Measurements from ENCODE around the gene GOLGA6D. TPM values are rescaled to one million over a fixed set of nuclear protein-coding genes. Genes with fewer than 3 reads are reported as not detected.
"Not testable (repeated sequence)": the region's sequence is repeated elsewhere in the genome, so short reads cannot be mapped to it uniquely, and the experiment has no call there.

GOLGA6D gene
- total RNA-seq, 2 experiments from 2014 or later = 0.12 TPM; not detected in 1

GRCh38 chr15:75329571-75329970 lies 46.9 kb downstream of the GOLGA6D start:
- no peak overlapping the region for H3K4me3 Mint-ChIP-seq
- no peaks in the 10 kb centered on the region for H3K36me3 Mint-ChIP-seq
- H3K27me3 Mint-ChIP-seq = peaks cover 3% of the 10 kb centered on the region
- CTCF ChIA-PET = no interaction called here
- H3K4me1 Mint-ChIP-seq = no peaks in the 10 kb centered on the region
- H3K9me3 Mint-ChIP-seq (ENCODE audit: low read depth) = no peaks in the 10 kb centered on the region
- H3K27ac Mint-ChIP-seq = no peak overlapping the region
- DNase-seq = no peak
- ATAC-seq = no peak

- DNase-seq; ATAC-seq; H3K36me3 Mint-ChIP-seq; H3K4me3 Mint-ChIP-seq; H3K9me3 Mint-ChIP-seq (ENCODE audit: low read depth); H3K27me3 Mint-ChIP-seq; H3K27ac Mint-ChIP-seq; CTCF ChIA-PET: not testable (repeated sequence)
- peaks cover 15% of the 10 kb centered on the region for H3K4me1 Mint-ChIP-seq
These were observed 49.5 kb downstream of the GOLGA6D start for GRCh38 chr15:75332093-75332492.

- not testable (repeated sequence) for H3K27me3 Mint-ChIP-seq; H3K4me3 Mint-ChIP-seq; DNase-seq; H3K27ac Mint-ChIP-seq; ATAC-seq; H3K9me3 Mint-ChIP-seq (ENCODE audit: low read depth); H3K36me3 Mint-ChIP-seq
- CTCF ChIA-PET = interaction anchor here (3.2 kb wide), 1 partner anchor 35 kb away, joined by 11 read pairs; the partner anchor contains the start of gene MAN2C1
- H3K4me1 Mint-ChIP-seq = peaks cover 21% of the 10 kb centered on the region
These were observed 51.2 kb downstream of the GOLGA6D start for GRCh38 chr15:75333654-75334419.

- ATAC-seq = no peak
- H3K4me1 Mint-ChIP-seq = peaks cover 21% of the 10 kb centered on the region
- peaks cover 2% of the 10 kb centered on the region for H3K36me3 Mint-ChIP-seq
- peak overlapping the region; percentile 91 for H3K4me3 Mint-ChIP-seq
- no peak for DNase-seq
- H3K27ac Mint-ChIP-seq = peak overlapping the region; percentile 92
- CTCF ChIA-PET = interaction anchor here (1.4 to 3.2 kb wide), 3 partner anchors 33 to 316 kb away, joined by 3 to 11 read pairs (median 3); partner anchors contain the start of gene MAN2C1
- no peaks in the 10 kb centered on the region for H3K9me3 Mint-ChIP-seq (ENCODE audit: low read depth)
- H3K27me3 Mint-ChIP-seq = peaks cover 3% of the 10 kb centered on the region
These were observed 52.7 kb downstream of the GOLGA6D start for GRCh38 chr15:75335313-75335704.

GRCh38 chr15:75335705-75336355 lies 53.2 kb downstream of the GOLGA6D start, which contains the start of gene COMMD4:
COMMD4 (plus strand) TSS chr15:75336063; CDS start chr15:75336090, 27 bp downstream.
- DNase-seq (peak; percentile 92), ATAC-seq (peak; percentile 85)
- Mint-ChIP-seq H3K27ac (peak within 1 kb of the TSS; percentile 92), H3K4me1 (peaks cover 21% of the 10 kb centered on the region), H3K36me3 (peaks cover 2% of the 10 kb centered on the region), H3K4me3 (peak within 1 kb of the TSS; percentile 91), H3K27me3 (peaks cover 3% of the 10 kb centered on the region), H3K9me3 (ENCODE audit: low read depth) (no peaks in the 10 kb centered on the region)
- CTCF ChIA-PET = interaction anchor here (1.4 to 3.2 kb wide), 3 partner anchors 33 to 315 kb away, joined by 3 to 11 read pairs (median 3); partner anchors contain the start of gene MAN2C1

GRCh38 chr15:75338661-75339240 lies 56.1 kb downstream of the GOLGA6D start:
- CTCF ChIA-PET = no interaction called here
- no peak overlapping the region for H3K27ac Mint-ChIP-seq
- peaks cover 2% of the 10 kb centered on the region for H3K36me3 Mint-ChIP-seq
- DNase-seq (no peak), ATAC-seq (no peak)
- H3K27me3 Mint-ChIP-seq = no peaks in the 10 kb centered on the region
- H3K4me1 Mint-ChIP-seq = peaks cover 21% of the 10 kb centered on the region
- no peaks in the 10 kb centered on the region for H3K9me3 Mint-ChIP-seq (ENCODE audit: low read depth)
- no peak overlapping the region for H3K4me3 Mint-ChIP-seq

- Mint-ChIP-seq H3K4me3 (no peak overlapping the region), H3K4me1 (peaks cover 21% of the 10 kb centered on the region), H3K27ac (no peak overlapping the region), H3K27me3 (no peaks in the 10 kb centered on the region), H3K9me3 (ENCODE audit: low read depth) (no peaks in the 10 kb centered on the region), H3K36me3 (peaks cover 2% of the 10 kb centered on the region)
- CTCF ChIA-PET = no interaction called here
- DNase-seq (peak; percentile 37), ATAC-seq (no peak)
These were observed 57.1 kb downstream of the GOLGA6D start for GRCh38 chr15:75339531-75340240.

- CTCF ChIA-PET = interaction anchor here (1.7 kb wide), 1 partner anchor 25 kb away, joined by 5 read pairs; no protein-coding TSS in a partner anchor
- H3K27me3 Mint-ChIP-seq = peaks cover 14% of the 10 kb centered on the region
- no peak overlapping the region for H3K4me3 Mint-ChIP-seq
- H3K9me3 Mint-ChIP-seq (ENCODE audit: low read depth) = peaks cover 3% of the 10 kb centered on the region
- peaks cover 9% of the 10 kb centered on the region for H3K36me3 Mint-ChIP-seq
- H3K4me1 Mint-ChIP-seq = peaks cover 13% of the 10 kb centered on the region
- ATAC-seq = no peak
- no peak overlapping the region for H3K27ac Mint-ChIP-seq
- no peak for DNase-seq
These were observed 59.6 kb downstream of the GOLGA6D start for GRCh38 chr15:75342221-75342620.

- H3K9me3 Mint-ChIP-seq (ENCODE audit: low read depth); H3K4me3 Mint-ChIP-seq; DNase-seq; ATAC-seq; H3K27ac Mint-ChIP-seq; H3K4me1 Mint-ChIP-seq: not testable (repeated sequence)
- Mint-ChIP-seq H3K36me3 (peaks cover 13% of the 10 kb centered on the region), H3K27me3 (peaks cover 20% of the 10 kb centered on the region)
- CTCF ChIA-PET = interaction anchor here (0.6 kb wide), 1 partner anchor 342 kb away, joined by 3 read pairs; no protein-coding TSS in a partner anchor
These were observed 61.3 kb downstream of the GOLGA6D start for GRCh38 chr15:75343953-75344352.

Other genes with a start within 250 kb of the GOLGA6D start
- 10 to 100 TPM; 62.8 to 63.0 TPM for gene C15orf39, start 81.0 kb upstream of the GOLGA6D start, total RNA-seq
- gene GOLGA6C, start 24.5 kb upstream of the GOLGA6D start, total RNA-seq = not detected
- 10 to 100 TPM; 76.6 to 80.7 TPM for gene COMMD4, start 53.2 kb downstream of the GOLGA6D start, total RNA-seq
- 1 to 10 TPM; 1.0 to 1.9 TPM for gene NEIL1, start 64.2 kb downstream of the GOLGA6D start, total RNA-seq
- 100 to 1,000 TPM; 143 to 170 TPM for gene MAN2C1, start 85.8 kb downstream of the GOLGA6D start, total RNA-seq
- gene SIN3A, start 168.9 kb downstream of the GOLGA6D start, total RNA-seq = 100 to 1,000 TPM; 100 to 111 TPM

Measured in activated CD8-positive, alpha-beta memory T cell treated with anti-CD3 and anti-CD28 coated beads, Interleukin-2, amount 10 ng/mL, durations not matched to agents 7 days and 5 days (primary cell).